SK-N-SH treated with all-trans-retinoic acid at 6 μM for 48 hours (cell line): Measurements from ENCODE around the gene RXYLT1.

Source experiments
- CREB5 ChIP-seq: fragments of 250-450 bp; sonication (Bioruptor Pico); IDR thresholded peaks from 2 replicates; pipeline ENCODE4 v1.5.1; 2020; ENCODE audit warnings: low read depth, mild to moderate bottlenecking, moderate library complexity
- OSR1 ChIP-seq: fragments of 250-450 bp; sonication (Bioruptor Pico); IDR thresholded peaks from 2 replicates; pipeline ENCODE4 v1.8.0; 2022; ENCODE audit warnings: moderate library complexity, mild to moderate bottlenecking, inconsistent platforms
- PATZ1 ChIP-seq: fragments of 250-450 bp; sonication (Bioruptor Pico); IDR thresholded peaks from 2 replicates; pipeline ENCODE4 v1.8.0; 2020; ENCODE audit warnings: mild to moderate bottlenecking, moderate library complexity, borderline replicate concordance
- POU6F1 ChIP-seq: fragments of 250-450 bp; sonication (Bioruptor Pico); IDR thresholded peaks from 2 replicates; pipeline ENCODE4 v1.8.0; 2021; ENCODE audit warnings: low read depth, mild to moderate bottlenecking, moderate library complexity, borderline replicate concordance
- RARB ChIP-seq: fragments of 250-450 bp; sonication (Bioruptor Pico); IDR thresholded peaks from 2 replicates; pipeline ENCODE4 v1.8.0; 2021; ENCODE audit warnings: mild to moderate bottlenecking, moderate library complexity
- ZFP30 ChIP-seq: fragments of 450-650 bp; formaldehyde crosslinking; IDR thresholded peaks from 2 replicates; pipeline ENCODE4 v1.5.0; 2022; ENCODE audit warnings: mild to moderate bottlenecking, moderate library complexity
- ZNF8 ChIP-seq: fragments of 450-650 bp; formaldehyde crosslinking; IDR thresholded peaks from 2 replicates; pipeline ENCODE4 v1.5.0; 2020; ENCODE audit warnings: mild to moderate bottlenecking, moderate library complexity

- TF ChIP-seq OSR1 (CRISPR knock-in tag), result no peak
- TF ChIP-seq ZFP30 (CRISPR knock-in tag), result no peak
- TF ChIP-seq CREB5 (CRISPR knock-in tag), result no peak
- no peak for TF ChIP-seq PATZ1 (CRISPR knock-in tag)
- TF ChIP-seq POU6F1, result no peak
- no peak for TF ChIP-seq ZNF8 (CRISPR knock-in tag)
- TF ChIP-seq RARB (CRISPR knock-in tag), result no peak
Measured at GRCh38 chr12:63821781-63822251, 42.1 kb downstream of the RXYLT1 start.
